Stimulated activated CD4-positive, alpha-beta T cell treated with anti-CD3 and anti-CD28 coated beads, Interleukin-12 subunit alpha, Interleukin-12 subunit beta, amount 100 ng/mL, for 4 hours (primary cell): Measurements from ENCODE around the gene E2F7.

Experiments used
- DNase-seq: peaks from one replicate; pipeline ENCODE4 v3.0.0-alpha.2; 2020

Gene E2F7

GRCh38 chr12:77062846-77063461 is 2.4 kb downstream of the E2F7 start:
- no peak for DNase-seq

DNA sequence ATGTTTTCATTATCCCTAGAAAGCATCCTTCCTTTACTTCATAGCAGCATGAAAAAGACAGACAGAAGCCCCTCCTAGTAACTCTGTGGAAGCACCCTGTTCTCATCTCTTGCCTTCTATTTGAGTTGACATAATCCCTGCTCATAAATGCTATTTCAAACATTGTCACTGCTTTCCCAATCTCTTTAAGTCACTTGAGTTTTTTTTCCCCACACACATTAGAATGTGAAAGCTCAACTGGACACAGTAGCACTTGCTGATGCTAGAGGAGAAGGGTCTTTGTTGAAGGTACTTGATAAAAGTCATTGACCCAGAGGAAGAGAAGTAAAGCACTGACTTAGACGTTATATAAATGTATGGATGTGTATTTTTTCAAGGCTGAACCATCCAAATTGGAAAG is 3.0 kb downstream of the E2F7 start:
- DNase-seq, result no peak

DNA sequence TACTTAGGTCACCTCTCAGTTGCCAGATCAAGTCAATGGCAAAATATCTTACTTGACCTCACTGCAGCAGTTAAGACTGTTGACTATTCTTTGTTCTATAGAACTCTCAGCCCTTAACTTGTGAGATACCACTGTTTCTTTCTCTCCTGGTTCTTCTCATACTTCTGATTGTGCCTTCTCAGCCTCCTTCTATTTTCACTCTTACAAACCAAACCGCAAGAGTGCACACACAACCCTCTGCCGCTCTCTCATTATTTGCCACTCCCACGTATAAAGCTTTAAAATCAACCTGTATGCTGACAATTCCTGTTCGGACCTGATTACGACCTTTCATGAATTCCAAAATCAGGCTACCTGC is 4.5 kb downstream of the E2F7 start:
- no peak for DNase-seq

DNA sequence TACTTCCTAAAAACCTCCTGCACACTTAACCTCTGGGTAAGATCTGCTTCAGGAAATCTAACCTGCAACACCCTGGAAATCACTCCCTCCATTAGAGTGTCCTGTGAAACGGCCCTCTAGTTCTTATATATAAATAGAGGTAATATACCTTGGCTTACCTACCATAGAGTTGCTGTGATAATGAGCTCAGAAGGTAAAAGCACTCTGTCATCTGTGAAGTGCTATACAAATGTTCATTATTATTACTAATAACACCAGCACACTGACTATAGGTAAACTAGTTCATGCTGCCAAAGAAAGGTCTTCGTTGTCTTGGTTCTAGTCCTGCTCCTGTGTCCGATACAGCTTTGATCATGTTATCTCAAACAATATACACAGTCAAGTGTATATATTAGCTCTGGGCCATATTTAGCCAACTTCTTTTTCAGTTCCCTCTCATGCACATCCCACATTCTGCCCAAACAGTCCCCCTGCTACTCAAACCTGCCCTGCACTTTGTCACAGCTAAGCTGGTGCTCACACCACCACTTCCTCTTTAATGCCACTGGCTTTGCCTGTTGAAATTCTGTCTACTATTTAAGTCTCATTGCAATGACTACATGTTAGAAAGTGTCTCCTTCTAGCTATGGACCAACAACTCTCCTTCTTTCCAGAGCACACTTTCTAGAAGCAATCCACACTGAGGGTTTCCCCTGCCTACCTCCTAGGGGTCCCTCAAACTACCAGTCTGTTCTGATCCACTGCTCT is 5.1 kb downstream of the E2F7 start:
- no peak for DNase-seq

GRCh38 chr12:77058740-77059139 is 6.6 kb downstream of the E2F7 start:
- no peak for DNase-seq

DNA sequence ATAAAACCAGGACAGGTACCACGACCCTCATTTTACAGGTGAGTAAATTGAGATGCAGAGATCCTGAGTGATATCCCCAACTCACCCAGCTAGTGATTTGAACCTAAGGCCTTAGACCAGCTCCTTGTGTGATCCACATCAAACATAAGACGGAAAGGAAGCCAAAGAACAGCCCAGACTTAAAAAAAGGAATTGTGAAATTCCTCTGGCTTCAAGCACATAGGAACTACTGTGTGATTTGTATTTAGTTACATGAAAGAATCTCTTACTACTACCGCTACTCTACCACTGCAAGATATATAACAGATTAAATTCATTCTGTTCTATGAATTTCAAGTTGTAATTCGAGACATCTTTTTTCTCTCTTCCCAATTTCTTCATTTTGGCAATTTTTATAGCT is 10.5 kb downstream of the E2F7 start:
- no peak for DNase-seq

DNA sequence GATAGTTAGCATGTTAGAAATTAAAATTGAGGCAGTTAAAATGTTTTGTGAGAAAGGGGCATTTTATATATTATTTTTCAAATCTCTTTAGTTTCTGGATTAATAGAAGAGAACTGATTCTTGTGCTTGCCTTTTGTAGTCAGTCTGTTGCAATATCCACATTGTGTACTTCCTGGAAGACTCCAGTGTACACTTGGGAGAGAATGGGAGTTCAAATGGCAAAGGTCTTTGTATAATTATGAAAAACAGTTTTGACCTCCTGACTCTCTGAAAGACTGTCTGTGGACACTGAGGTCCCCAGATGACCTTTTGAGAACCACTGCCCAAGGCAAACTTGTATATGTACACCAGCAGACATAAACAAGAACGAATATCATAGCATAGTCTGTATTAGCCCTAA is 12.1 kb downstream of the E2F7 start:
- no peak for DNase-seq

- no peak for DNase-seq
Measured at GRCh38 chr12:77049767-77050353, 15.5 kb downstream of the E2F7 start.

DNA sequence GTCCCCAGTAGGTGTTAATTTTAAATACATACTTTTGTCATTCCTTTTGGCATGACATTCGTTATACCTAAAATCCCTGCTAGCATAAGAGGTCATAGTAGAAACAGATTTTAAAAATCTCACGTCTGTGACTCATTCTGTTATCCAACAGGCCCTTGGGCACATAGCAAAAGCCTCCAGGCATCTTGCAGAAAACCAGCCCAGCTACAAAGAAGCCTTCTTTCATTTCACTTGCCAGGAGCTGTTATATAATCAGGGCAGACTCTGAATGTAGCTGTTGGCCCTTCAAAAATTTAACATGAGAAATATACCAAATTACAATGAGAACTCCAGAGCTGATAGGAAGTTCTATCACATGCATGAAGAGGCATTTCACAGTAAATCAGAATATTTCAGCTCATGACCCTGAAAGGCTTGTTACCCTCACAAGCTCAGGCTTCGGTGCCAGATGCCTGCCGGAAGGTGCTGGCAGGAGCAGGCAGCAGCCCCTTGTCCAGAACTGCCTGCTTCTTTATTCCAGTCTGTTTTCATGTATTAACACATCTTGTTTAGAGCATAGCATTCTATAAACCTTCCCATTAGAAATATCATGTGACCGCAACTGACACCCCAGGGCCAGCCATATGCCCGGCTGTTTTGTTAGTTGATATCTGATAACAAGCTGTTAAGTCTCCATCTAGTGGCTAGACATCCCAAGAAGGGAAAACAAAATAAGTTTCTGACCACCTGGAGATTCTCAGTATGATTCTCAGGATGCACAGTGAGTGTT is 17.8 kb downstream of the E2F7 start:
- no peak for DNase-seq

- DNase-seq, result no peak
Measured at GRCh38 chr12:77046468-77046867, 18.9 kb downstream of the E2F7 start.

DNA sequence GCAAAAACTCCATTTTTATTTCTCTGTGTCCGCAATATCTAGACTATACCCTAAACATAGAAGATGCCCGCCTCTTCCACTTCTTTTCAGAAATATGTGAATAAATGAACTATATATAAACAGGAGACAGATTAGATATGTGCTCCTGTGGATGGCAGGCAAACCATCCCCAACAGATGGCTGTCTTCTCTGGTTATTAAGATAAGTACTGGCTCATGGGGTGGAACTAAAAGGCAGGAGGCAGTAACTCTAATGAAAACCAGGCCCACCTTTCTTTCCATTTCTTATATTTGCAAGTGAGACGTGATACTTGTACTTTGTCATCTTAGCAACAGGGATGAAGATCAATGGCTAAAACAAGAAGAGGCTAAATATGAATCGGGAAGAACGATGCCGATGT is 20.2 kb downstream of the E2F7 start:
- no peak for DNase-seq

- no peak for DNase-seq
Measured at GRCh38 chr12:77044721-77045120, 20.6 kb downstream of the E2F7 start.

- DNase-seq, result no peak
Measured at GRCh38 chr12:77042833-77043232, 22.5 kb downstream of the E2F7 start.

DNA sequence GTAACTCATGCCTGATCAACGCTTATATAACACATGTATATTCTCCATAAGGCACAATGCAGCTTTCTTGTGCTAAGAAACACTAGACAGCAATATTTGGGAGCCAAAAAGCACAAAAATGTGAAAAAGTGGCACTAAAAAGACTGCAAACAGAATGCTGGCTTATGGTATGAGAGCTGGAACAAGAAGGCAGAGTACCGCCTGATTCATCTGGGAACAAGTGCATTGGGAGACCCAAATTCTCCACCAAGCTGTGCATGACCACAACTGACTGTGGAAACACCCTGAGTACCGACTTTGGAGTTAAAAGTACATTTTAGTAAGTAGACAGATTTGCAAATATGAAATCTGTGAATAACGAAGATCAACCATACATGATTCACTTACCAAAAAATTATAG is 25.1 kb downstream of the E2F7 start:
- no peak for DNase-seq

GRCh38 chr12:77035226-77035625 is 30.1 kb downstream of the E2F7 start:
- DNase-seq, result no peak

GRCh38 chr12:77033658-77034536 is 31.5 kb downstream of the E2F7 start:
- no peak for DNase-seq

DNA sequence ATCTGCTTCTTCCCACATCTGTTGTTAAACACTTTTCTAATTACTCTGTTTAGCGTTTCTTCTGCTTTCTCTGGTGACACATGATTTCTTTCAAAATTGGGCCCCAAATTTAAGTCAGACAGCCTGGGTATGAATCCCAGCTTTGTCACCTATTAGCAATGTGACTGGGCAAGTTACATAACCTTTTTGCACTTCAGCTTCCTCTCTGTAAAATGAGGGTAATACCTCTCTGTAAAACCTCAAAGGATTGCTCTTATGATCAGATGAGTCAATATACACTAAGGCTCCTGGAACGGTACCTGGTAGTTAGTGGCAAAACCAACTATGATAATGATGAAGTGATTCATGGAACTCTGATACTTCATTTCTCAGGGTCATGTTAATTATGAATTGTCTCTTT is 33.0 kb downstream of the E2F7 start:
- DNase-seq, result no peak

DNA sequence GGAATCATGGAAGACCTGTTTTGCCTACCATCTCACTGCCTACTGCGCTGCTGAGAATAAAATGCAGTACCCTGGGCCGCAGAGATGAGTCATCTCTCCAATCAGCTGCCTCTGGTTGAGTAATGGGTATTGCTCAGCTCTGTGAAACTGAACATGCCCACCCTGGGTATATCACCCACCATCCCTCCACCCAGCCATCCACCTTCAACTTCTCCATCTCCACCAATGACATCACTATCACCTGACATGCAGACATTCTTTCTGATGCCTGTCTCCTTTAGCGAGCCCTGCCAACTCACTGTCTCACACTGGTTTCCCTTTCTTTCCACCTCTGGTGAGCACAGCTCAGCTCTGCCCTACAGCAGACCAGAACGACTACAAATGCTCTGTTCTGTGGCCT is 33.6 kb downstream of the E2F7 start:
- DNase-seq, result no peak

DNA sequence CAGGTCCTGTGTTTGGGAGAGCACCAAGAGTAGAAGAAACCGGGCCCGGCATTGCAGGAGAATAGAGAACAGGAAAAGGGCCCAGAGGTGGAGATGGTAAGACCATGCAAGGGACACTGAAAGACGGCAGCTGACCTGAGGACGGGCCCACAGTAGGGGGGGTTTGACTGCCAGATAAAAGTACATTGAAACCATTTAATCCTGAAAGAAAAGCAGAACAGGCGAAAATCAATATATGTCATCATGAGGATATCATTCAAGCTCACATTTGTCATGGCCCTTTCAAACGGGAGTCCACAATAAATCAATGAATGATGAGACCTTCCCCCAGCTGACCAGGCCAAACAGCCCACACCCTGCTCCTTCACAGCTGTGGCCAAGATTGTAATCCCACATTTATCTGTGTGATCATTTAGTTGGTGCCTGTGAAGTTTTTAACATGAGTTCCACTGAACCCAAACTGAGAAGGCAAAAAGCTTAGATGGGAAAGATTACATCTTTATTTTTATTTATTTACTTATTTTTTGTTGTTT is 39.5 kb downstream of the E2F7 start:
- no peak for DNase-seq

DNA sequence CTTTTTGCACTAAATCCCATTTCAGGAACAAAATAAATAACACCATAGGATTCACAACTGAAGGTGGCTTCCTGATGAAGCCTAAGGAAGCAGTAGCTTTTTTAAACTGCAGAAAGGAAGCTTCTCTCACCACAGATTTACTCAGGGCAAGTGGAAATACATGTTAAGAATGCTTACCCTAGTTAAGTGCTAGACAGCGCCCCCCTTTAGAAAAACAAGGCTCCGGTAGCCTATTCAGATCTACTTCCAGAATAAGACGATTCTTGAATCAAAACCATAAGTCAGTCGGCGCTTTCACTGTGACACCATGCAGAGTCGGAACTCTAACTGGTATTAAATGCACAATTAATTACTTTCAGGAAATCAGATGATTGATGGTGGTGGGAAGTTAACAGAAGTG is 41.9 kb downstream of the E2F7 start:
- no peak for DNase-seq

DNA sequence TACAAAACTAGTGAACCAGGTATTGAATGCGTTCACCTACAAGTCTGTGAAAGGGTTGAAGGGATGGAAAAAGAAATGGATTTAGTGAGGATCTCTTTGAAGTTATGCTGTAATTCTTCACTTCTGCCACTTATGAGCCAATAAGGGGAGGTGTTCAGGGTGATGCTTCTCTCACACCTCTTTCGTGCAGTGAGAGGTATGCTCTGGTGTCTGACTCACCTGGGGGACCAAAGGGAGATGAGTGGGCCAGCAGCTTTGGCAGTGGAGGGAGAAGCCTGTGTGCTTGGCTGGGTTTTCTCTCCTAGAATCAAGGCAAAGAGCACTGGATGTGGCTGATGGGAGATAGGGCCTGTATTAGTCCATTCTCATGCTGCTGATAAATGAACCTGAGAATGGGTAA is 45.4 kb downstream of the E2F7 start:
- DNase-seq, result no peak

- no peak for DNase-seq
Measured at GRCh38 chr12:77016606-77017005, 48.8 kb downstream of the E2F7 start.

GRCh38 chr12:77013091-77013490 is 52.3 kb downstream of the E2F7 start:
- DNase-seq, result no peak
